Endometrial microvascular endothelial cells (primary cell): ENCODE results near the gene PM20D1. TPM values are rescaled to one million over a fixed set of nuclear protein-coding genes. Genes with fewer than 3 reads are reported as not detected.

Experiments
- in situ Hi-C: cut with HindIII; loops from 2 replicates; pipeline ENCODE4 v1.10.0; 2017; ENCODE audit warnings: low sequenced_read_pairs, low pct_unique_long_range_greater_than_20kb; ENCODE audit errors: inconsistent ontology term
- total RNA-seq: library from RNA; depleted of rRNA; stranded (reverse); fragments of >200 nt; gene quantifications from one replicate; pipeline ENCODE4 v1.2.3, GENCODE V29; 2015; ENCODE audit errors: inconsistent ontology term

PM20D1 gene
- total RNA-seq, 1 donor from 2014 or later, result not detected

GRCh38 chr1:205811660-205812059 lies 38.3 kb downstream of the PM20D1 start:
- in situ Hi-C loops, result no loop called here

GRCh38 chr1:205810448-205811157 lies 39.3 kb downstream of the PM20D1 start:
- in situ Hi-C loops, result no loop called here

DNA sequence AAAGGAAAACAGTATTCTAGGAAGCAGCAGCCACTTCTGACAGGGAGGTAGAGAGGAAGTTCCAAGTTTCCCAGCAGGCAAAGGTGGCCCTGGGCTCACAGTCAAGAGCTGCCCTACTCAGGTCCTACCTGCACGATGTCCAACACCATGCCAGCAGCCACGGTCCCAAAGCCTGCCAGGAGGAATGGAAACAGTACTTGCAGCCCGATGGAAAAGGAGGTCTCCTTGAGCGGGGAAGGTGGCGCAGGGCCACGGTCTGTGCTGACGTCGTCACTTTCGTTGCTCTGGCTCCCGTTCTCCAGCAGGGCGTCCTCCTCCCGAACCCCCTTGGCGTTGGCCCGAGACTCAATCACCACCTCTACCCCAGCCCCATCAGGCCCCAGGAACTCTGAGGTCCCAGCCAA lies 40.0 kb downstream of the PM20D1 start:
- in situ Hi-C loops, result no loop called here

GRCh38 chr1:205809469-205809868 lies 40.5 kb downstream of the PM20D1 start:
- in situ Hi-C loops, result no loop called here

- in situ Hi-C loops, result no loop called here
Observed at GRCh38 chr1:205805082-205805711, 44.7 kb downstream of the PM20D1 start.

DNA sequence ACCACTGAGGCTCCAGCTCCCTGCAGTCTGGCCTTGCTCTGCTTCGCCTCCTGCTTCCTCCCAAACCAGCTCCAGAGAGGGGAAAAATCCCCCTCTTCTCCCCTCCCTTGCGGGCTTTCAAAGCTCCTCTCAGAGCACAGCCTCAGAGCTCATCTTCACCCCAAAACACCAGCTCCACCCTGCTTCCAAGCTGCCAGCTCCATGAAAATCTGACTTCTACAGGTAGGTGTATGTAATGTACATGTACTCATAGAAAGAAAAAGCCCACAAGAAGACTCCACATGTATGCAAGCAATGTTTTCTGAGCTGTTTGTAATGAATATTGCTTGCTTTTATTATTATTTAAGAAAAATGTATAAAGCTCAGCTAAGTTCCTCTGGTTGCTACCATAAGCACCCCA lies 45.3 kb downstream of the PM20D1 start:
- in situ Hi-C loops, result no loop called here

GRCh38 chr1:205803986-205804385 lies 45.9 kb downstream of the PM20D1 start:
- in situ Hi-C loops, result no loop called here

GRCh38 chr1:205802060-205802459 lies 47.9 kb downstream of the PM20D1 start:
- in situ Hi-C loops, result no loop called here

GRCh38 chr1:205800981-205801703 lies 48.8 kb downstream of the PM20D1 start:
- in situ Hi-C loops, result no loop called here

- in situ Hi-C loops, result no loop called here
Observed at GRCh38 chr1:205800427-205800826, 49.5 kb downstream of the PM20D1 start.

GRCh38 chr1:205798577-205798976 lies 51.4 kb downstream of the PM20D1 start:
- in situ Hi-C loops, result loop anchor here (25.0 kb wide), 1 partner anchor 314 kb away; the partner anchor contains the start of gene AVPR1B

GRCh38 chr1:205797168-205797567 lies 52.8 kb downstream of the PM20D1 start:
- in situ Hi-C loops, result loop anchor here (25.0 kb wide), 1 partner anchor 315 kb away; the partner anchor contains the start of gene AVPR1B

GRCh38 chr1:205794011-205794730 lies 55.8 kb downstream of the PM20D1 start:
- in situ Hi-C loops, result loop anchor here (25.0 kb wide), 1 partner anchor 318 kb away; the partner anchor contains the start of gene AVPR1B

- in situ Hi-C loops, result loop anchor here (25.0 kb wide), 1 partner anchor 319 kb away; the partner anchor contains the start of gene AVPR1B
Observed at GRCh38 chr1:205792961-205793673, 56.8 kb downstream of the PM20D1 start.

GRCh38 chr1:205792481-205792881 lies 57.5 kb downstream of the PM20D1 start:
- in situ Hi-C loops, result loop anchor here (25.0 kb wide), 1 partner anchor 320 kb away; the partner anchor contains the start of gene AVPR1B

DNA sequence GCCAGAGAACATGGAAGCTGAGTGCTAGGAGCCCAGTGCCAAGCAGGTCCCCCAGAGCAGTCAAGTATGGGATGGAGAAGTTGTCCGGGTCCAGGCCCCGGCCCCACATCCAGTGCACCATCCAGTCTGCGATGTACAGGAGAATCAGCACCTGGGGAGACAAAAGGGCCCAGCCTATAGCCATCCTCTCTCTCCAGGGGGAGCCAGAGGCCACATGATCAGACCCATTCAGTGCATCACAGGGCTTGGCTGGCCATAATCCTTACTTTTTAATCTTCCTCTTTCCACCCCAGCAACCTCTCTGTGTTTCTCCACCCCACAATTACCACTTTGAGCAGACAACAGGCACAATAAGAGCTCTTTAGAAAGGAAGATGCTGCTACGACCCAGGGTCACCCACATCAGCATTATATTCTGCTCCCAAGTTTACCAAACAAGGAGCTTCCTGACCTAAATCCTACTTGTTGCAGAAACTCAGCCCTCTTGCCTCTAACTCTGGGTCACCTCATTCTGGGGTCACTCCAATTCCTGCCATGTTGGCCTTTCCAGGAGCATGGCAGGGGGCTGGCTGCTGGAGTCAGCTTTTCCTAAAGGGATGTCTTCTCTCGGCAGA lies 58.3 kb downstream of the PM20D1 start:
- in situ Hi-C loops, result loop anchor here (25.0 kb wide), 1 partner anchor 321 kb away; the partner anchor contains the start of gene AVPR1B

- in situ Hi-C loops, result loop anchor here (25.0 kb wide), 1 partner anchor 325 kb away; the partner anchor contains the start of gene AVPR1B
Observed at GRCh38 chr1:205787287-205787916, 62.5 kb downstream of the PM20D1 start.
